ENCODE data around the gene SMIM21. TPM values are rescaled to one million over a fixed set of nuclear protein-coding genes. Genes with fewer than 3 reads are reported as not detected.

Gene SMIM21
- total RNA-seq, 1 experiment from 2014 or later = not detected

DNA sequence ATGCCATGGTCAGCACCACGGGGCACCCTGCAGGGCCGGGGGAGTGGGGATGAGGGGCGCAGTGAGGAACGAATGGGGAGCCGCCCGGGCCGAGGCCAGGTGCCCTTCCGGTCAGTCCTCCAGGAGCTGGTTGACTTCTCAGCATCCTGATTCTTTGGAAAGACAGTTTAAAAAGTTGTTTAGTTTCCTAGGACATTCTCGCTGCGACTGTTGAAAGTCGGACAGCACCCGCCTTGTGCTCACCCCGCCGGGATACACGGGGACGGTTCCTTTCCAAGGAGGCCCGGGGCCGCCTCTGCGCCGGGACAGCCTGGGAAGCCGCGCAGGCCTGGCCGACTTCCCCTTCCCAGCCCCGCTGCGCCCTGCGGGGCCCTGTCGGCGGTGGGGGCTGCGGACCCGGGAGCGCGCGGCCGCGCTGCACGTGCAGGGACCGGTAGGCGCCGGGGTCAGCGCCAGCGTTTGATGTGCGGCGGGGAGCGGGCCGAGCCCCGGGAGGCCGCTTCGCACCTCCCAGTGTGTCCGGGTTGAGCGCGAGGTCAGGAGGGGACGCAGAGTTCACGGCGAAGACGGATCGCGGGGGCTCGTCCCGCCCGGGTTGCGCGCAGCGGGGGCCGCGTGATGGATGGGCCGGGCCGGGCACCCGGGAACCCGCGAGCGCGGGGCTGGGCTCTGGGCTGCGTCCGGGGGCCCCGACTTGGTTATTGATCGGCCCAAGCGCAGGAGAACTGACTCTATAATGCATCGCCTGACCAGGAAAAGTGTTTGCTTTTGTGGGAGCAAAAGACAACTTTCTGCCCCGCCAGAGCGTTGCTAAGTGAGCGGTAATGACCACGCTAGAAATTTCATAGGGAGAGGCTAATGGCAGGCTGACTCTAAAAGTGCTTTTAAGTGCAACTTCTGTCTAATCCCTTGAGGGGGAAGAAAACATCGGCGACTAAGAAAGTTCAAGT, 28.0 kb upstream of the SMIM21 start:
- no TSS peak for BruUV-seq (replicated peaks)
- DNase-seq = no peak
- no peaks in the 10 kb centered on the region for H3K36me3 Mint-ChIP-seq (ENCODE audit: insufficient read depth, unreplicated experiment)
- no peak overlapping the region for H3K27ac Mint-ChIP-seq (ENCODE audit: unreplicated experiment)
- intact Hi-C loops (cut with micrococcal nuclease; ENCODE audit: unreplicated experiment) = no loop called here
- H3K9me3 Mint-ChIP-seq (ENCODE audit: low read depth, unreplicated experiment) = peaks cover 6% of the 10 kb centered on the region
- peaks cover 47% of the 10 kb centered on the region for H3K27me3 Mint-ChIP-seq (ENCODE audit: unreplicated experiment)
- TF ChIP-seq, protein P1, sequence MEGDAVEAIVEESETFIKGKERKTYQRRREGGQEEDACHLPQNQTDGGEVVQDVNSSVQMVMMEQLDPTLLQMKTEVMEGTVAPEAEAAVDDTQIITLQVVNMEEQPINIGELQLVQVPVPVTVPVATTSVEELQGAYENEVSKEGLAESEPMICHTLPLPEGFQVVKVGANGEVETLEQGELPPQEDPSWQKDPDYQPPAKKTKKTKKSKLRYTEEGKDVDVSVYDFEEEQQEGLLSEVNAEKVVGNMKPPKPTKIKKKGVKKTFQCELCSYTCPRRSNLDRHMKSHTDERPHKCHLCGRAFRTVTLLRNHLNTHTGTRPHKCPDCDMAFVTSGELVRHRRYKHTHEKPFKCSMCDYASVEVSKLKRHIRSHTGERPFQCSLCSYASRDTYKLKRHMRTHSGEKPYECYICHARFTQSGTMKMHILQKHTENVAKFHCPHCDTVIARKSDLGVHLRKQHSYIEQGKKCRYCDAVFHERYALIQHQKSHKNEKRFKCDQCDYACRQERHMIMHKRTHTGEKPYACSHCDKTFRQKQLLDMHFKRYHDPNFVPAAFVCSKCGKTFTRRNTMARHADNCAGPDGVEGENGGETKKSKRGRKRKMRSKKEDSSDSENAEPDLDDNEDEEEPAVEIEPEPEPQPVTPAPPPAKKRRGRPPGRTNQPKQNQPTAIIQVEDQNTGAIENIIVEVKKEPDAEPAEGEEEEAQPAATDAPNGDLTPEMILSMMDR (IDR thresholded peaks at IDR 0.05; ENCODE audit: unreplicated experiment) = no peak
- peak overlapping the region; percentile 13 for H3K4me3 Mint-ChIP-seq (ENCODE audit: low read depth, unreplicated experiment)
- no peaks in the 10 kb centered on the region for H3K4me1 Mint-ChIP-seq (ENCODE audit: low read depth, unreplicated experiment)
- CTCF ChIA-PET = no interaction called here

DNA sequence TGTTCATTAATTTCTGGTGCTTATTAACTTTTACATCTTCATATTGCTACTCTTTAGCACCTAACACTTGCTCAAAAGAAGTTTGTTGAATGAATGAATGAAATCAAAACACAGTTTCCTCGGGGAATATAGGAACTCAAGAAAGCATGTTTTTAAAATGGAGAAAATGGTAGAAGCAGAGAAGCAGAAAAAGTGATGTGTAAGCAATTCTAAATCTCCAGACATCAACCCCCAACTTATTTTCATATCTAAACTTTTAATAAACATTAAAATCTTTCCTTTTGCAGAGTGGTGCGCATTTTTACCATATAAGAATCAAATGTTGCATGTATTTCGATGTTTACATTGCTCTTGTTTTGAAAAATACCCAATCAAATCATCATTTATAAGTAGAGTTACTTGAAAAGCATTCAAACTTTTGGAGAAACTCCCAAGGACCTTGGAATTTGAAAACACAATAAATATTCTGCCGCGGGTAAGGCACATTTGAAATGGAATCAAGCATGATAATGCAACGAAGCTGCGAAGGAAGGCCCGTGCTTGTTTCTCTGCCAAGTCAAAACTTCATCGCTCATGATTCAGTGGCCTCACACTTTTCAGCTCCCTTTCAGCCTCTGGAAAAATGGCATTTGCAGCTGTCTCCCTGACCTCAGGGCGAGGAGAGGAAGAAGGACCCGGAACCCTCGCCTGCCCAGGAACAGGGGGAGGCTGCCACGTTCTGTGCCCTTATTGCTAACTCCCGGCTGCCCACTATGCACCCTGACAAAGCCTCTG, 26.7 kb upstream of the SMIM21 start:
- CTCF ChIA-PET = no interaction called here
- TF ChIP-seq, protein P1 (IDR thresholded peaks at IDR 0.05; ENCODE audit: unreplicated experiment) = no peak
- no TSS peak for BruUV-seq (replicated peaks)
- intact Hi-C loops (cut with micrococcal nuclease; ENCODE audit: unreplicated experiment) = no loop called here
- H3K4me1 Mint-ChIP-seq (ENCODE audit: low read depth, unreplicated experiment) = no peaks in the 10 kb centered on the region
- H3K36me3 Mint-ChIP-seq (ENCODE audit: insufficient read depth, unreplicated experiment) = no peaks in the 10 kb centered on the region
- peaks cover 34% of the 10 kb centered on the region for H3K27me3 Mint-ChIP-seq (ENCODE audit: unreplicated experiment)
- no peak overlapping the region for H3K4me3 Mint-ChIP-seq (ENCODE audit: low read depth, unreplicated experiment)
- DNase-seq = no peak
- peaks cover 5% of the 10 kb centered on the region for H3K9me3 Mint-ChIP-seq (ENCODE audit: low read depth, unreplicated experiment)
- H3K27ac Mint-ChIP-seq (ENCODE audit: unreplicated experiment) = no peak overlapping the region

DNA sequence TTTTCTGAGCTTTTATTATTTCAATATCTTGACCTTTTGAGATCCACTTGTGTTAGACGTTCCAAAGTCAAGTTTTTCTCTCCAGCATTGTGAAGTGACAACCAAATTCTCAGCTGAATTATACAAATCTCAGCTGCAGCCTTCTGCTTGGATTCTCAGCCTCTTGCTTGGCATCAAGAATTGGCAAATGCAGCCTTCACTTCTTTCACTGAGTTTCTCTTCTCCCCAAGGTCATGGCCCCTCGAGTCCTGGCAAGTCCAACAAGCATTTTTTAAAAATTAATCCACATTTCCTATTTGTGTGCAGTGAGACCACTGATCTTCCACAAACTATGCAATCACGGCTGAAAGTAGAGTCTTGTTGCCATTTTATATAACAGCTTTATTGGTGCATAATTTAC, 23.4 kb upstream of the SMIM21 start:
- TF ChIP-seq, protein P1 (IDR thresholded peaks at IDR 0.05; ENCODE audit: unreplicated experiment) = no peak
- peaks cover 5% of the 10 kb centered on the region for H3K9me3 Mint-ChIP-seq (ENCODE audit: low read depth, unreplicated experiment)
- intact Hi-C loops (cut with micrococcal nuclease; ENCODE audit: unreplicated experiment) = no loop called here
- CTCF ChIA-PET = no interaction called here
- DNase-seq = no peak
- peaks cover 19% of the 10 kb centered on the region for H3K27me3 Mint-ChIP-seq (ENCODE audit: unreplicated experiment)
- H3K27ac Mint-ChIP-seq (ENCODE audit: unreplicated experiment) = no peak overlapping the region
- H3K4me3 Mint-ChIP-seq (ENCODE audit: low read depth, unreplicated experiment) = no peak overlapping the region
- H3K36me3 Mint-ChIP-seq (ENCODE audit: insufficient read depth, unreplicated experiment) = no peaks in the 10 kb centered on the region
- no TSS peak for BruUV-seq (replicated peaks)
- no peaks in the 10 kb centered on the region for H3K4me1 Mint-ChIP-seq (ENCODE audit: low read depth, unreplicated experiment)

DNA sequence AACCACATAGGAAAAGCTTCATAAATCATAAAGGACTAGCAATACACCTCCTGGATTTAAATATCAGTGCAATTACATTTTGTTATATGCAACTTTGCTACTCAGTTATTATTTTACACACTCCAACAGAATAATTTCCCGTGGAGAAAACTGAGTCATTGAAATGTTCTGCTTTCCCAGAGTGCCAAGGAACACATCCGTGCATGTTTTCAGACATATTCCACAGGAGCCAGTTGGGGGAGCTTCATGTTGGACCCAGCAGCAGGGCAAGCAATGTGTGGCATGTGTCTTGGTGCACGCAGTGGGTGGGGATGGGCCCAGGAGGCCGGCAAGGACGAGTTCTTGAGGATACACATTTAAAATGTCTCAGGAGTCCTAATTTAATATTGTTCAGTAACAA, 14.4 kb upstream of the SMIM21 start:
- H3K4me3 Mint-ChIP-seq (ENCODE audit: low read depth, unreplicated experiment) = no peak overlapping the region
- intact Hi-C loops (cut with micrococcal nuclease; ENCODE audit: unreplicated experiment) = no loop called here
- H3K9me3 Mint-ChIP-seq (ENCODE audit: low read depth, unreplicated experiment) = no peaks in the 10 kb centered on the region
- no peaks in the 10 kb centered on the region for H3K36me3 Mint-ChIP-seq (ENCODE audit: insufficient read depth, unreplicated experiment)
- peaks cover 36% of the 10 kb centered on the region for H3K27me3 Mint-ChIP-seq (ENCODE audit: unreplicated experiment)
- H3K27ac Mint-ChIP-seq (ENCODE audit: unreplicated experiment) = no peak overlapping the region
- CTCF ChIA-PET = no interaction called here
- no TSS peak for BruUV-seq (replicated peaks)
- DNase-seq = no peak
- TF ChIP-seq, protein P1 (IDR thresholded peaks at IDR 0.05; ENCODE audit: unreplicated experiment) = no peak
- H3K4me1 Mint-ChIP-seq (ENCODE audit: low read depth, unreplicated experiment) = no peaks in the 10 kb centered on the region
